Calu3 (cell line): ENCODE data around the gene SMAD1. TPM values are rescaled to one million over a fixed set of nuclear protein-coding genes. Genes with fewer than 3 reads are reported as not detected.

Experiments used
- Bru-seq: library from RNA; stranded (reverse); fragments of 400-500 nt; gene quantifications from one replicate; lab custom pipeline; 2021; lab: Mats Ljungman, UMichigan
- BruChase-seq, 2 experiments: library from RNA; stranded (reverse); fragments of 400-500 nt; gene quantifications; one replicate each; lab custom pipeline; 2021; lab: Mats Ljungman, UMichigan
- BruUV-seq: library from RNA; stranded (reverse); fragments of 400-500 nt; replicated peaks from 2 replicates; lab custom pipeline; 2021; lab: Mats Ljungman, UMichigan
- CTCF ChIA-PET: fragments of 300-600 bp; sonication (Branson Sonifier 250); formaldehyde crosslinking; loops from one replicate; lab custom pipeline; 2022; ENCODE audit warnings: antibody characterized with exemption; lab: Charles Lee
- DNase-seq: peaks from one replicate; pipeline ENCODE4 v3.0.0; 2022
- H3K27ac Mint-ChIP-seq: one replicate; pipeline ENCODE4 v1.8.0; 2022; ENCODE audit warnings: mixed read lengths; ENCODE audit not compliant: unreplicated experiment
- H3K27me3 Mint-ChIP-seq: one replicate; pipeline ENCODE4 v1.8.0; 2022; ENCODE audit warnings: mixed read lengths; ENCODE audit not compliant: unreplicated experiment
- H3K36me3 Mint-ChIP-seq: one replicate; pipeline ENCODE4 v1.8.0; 2022; ENCODE audit warnings: mild to moderate bottlenecking, moderate library complexity, mixed read lengths; ENCODE audit not compliant: insufficient read depth, unreplicated experiment
- H3K4me1 Mint-ChIP-seq: one replicate; pipeline ENCODE4 v1.8.0; 2022; ENCODE audit warnings: mild to moderate bottlenecking, low read depth, mixed read lengths; ENCODE audit not compliant: unreplicated experiment
- H3K4me3 Mint-ChIP-seq: one replicate; pipeline ENCODE4 v1.8.0; 2022; ENCODE audit warnings: mild to moderate bottlenecking, low read depth, moderate library complexity, mixed read lengths; ENCODE audit not compliant: unreplicated experiment
- H3K9me3 Mint-ChIP-seq: one replicate; pipeline ENCODE4 v1.8.0; 2022; ENCODE audit warnings: low read depth, mixed read lengths; ENCODE audit not compliant: unreplicated experiment
- intact Hi-C: fragments of 100-400 bp; cut with micrococcal nuclease; formaldehyde crosslinking; loops from one replicate; pipeline ENCODE4 v1.10.0; 2022; ENCODE audit not compliant: unreplicated experiment
- long read RNA-seq: library from polyadenylated mRNA; stranded (forward); transcript quantifications from one replicate; pipeline ENCODE4 v2.0.0, GENCODE V29; 2022
- total RNA-seq: library from RNA; stranded (reverse); gene quantifications from 2 replicates; pipeline ENCODE4 v1.2.3, GENCODE V29; 2022
- TF ChIP-seq, protein P1 (sequence below): fragments of 200-600 bp; IDR thresholded peaks from one replicate; pipeline ENCODE4 v1.8.0; 2022; ENCODE audit warnings: antibody characterized with exemption; ENCODE audit not compliant: unreplicated experiment

SMAD1 gene
- total RNA-seq = 15.3 and 19.3 TPM in 2 replicates
- percentile 79 among the genes with signal in this experiment for Bru-seq, nascent RNA
- BruChase-seq, experiment 1, labeled RNA remaining after a 6-hour chase = percentile 53 among the genes with signal in this experiment
- percentile 58 among the genes with signal in this experiment for BruChase-seq, experiment 2, labeled RNA remaining after a 2-hour chase
- long read RNA-seq, partial matches to known transcripts = 0 of 4 reads
- long read RNA-seq, other reads (novel, unspliced or antisense) = 0 of 4 reads

GRCh38 chr4:145481164-145481941, at the start of gene SMAD1:
SMAD1 (plus strand) TSS chr4:145481853; CDS start chr4:145514614, 32,761 bp downstream.
- TF ChIP-seq, protein P1, sequence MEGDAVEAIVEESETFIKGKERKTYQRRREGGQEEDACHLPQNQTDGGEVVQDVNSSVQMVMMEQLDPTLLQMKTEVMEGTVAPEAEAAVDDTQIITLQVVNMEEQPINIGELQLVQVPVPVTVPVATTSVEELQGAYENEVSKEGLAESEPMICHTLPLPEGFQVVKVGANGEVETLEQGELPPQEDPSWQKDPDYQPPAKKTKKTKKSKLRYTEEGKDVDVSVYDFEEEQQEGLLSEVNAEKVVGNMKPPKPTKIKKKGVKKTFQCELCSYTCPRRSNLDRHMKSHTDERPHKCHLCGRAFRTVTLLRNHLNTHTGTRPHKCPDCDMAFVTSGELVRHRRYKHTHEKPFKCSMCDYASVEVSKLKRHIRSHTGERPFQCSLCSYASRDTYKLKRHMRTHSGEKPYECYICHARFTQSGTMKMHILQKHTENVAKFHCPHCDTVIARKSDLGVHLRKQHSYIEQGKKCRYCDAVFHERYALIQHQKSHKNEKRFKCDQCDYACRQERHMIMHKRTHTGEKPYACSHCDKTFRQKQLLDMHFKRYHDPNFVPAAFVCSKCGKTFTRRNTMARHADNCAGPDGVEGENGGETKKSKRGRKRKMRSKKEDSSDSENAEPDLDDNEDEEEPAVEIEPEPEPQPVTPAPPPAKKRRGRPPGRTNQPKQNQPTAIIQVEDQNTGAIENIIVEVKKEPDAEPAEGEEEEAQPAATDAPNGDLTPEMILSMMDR = no peak
- Mint-ChIP-seq H3K4me3 (no peak within 1 kb of the TSS), H3K9me3 (no peaks in the 10 kb centered on the region), H3K27me3 (no peaks in the 10 kb centered on the region), H3K36me3 (no peaks in the 10 kb centered on the region), H3K4me1 (peaks cover 19% of the 10 kb centered on the region), H3K27ac (no peak within 1 kb of the TSS)
- CTCF ChIA-PET = no interaction called here
- intact Hi-C loops = loop anchor here (5.0 to 10.0 kb wide), 2 partner anchors 76 to 253 kb away; no protein-coding TSS in a partner anchor
- DNase-seq = peak; percentile 72
- BruUV-seq = no TSS peak

- Mint-ChIP-seq H3K4me1 (no peaks in the 10 kb centered on the region), H3K36me3 (no peaks in the 10 kb centered on the region), H3K4me3 (no peak overlapping the region), H3K27me3 (no peaks in the 10 kb centered on the region), H3K27ac (no peak overlapping the region), H3K9me3 (peaks cover 4% of the 10 kb centered on the region)
- intact Hi-C loops = no loop called here
- no TSS peak for BruUV-seq
- DNase-seq = no peak
- TF ChIP-seq, protein P1 = no peak
- CTCF ChIA-PET = no interaction called here
Observed at GRCh38 chr4:145433684-145434083, 48.0 kb upstream of the SMAD1 start.

GRCh38 chr4:145435646-145436045, 46.0 kb upstream of the SMAD1 start:
- DNase-seq = no peak
- Mint-ChIP-seq H3K27me3 (no peaks in the 10 kb centered on the region), H3K4me1 (no peaks in the 10 kb centered on the region), H3K27ac (no peak overlapping the region), H3K36me3 (no peaks in the 10 kb centered on the region), H3K9me3 (peaks cover 4% of the 10 kb centered on the region), H3K4me3 (no peak overlapping the region)
- TF ChIP-seq, protein P1 = no peak
- intact Hi-C loops = no loop called here
- CTCF ChIA-PET = no interaction called here
- no TSS peak for BruUV-seq

DNA sequence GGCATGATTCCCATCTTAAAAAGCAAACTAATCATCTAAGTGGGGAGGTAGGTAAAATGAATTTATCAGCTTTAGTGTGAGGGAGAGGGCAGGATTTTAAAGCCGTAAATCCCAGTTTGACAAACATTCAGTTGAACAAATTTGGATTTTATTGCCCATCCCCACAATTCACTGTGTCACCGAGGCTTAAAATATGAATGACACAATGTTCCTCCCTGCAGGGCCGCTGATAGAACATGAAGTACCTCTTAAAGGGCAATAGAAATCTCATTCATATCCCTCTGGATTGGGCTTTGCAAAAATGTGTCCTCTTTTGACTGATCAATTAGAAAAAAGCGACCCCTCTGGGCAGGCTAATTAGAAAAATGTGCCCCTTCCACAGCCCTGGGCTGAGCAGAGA, 45.5 kb upstream of the SMAD1 start:
- Mint-ChIP-seq H3K4me1 (no peaks in the 10 kb centered on the region), H3K27ac (no peak overlapping the region), H3K36me3 (no peaks in the 10 kb centered on the region), H3K27me3 (no peaks in the 10 kb centered on the region), H3K4me3 (no peak overlapping the region), H3K9me3 (peaks cover 4% of the 10 kb centered on the region)
- no peak for DNase-seq
- no TSS peak for BruUV-seq
- CTCF ChIA-PET = no interaction called here
- TF ChIP-seq, protein P1 = no peak
- intact Hi-C loops = no loop called here
